Gastroesophageal sphincter (tissue), 4 donors: Measurements from ENCODE around the gene SLC2A1. TPM values are rescaled to one million over a fixed set of nuclear protein-coding genes. Genes with fewer than 3 reads are reported as not detected.

Source experiments
- ATAC-seq: fragments of 150-250 bp; one replicate; pipeline ENCODE4 v1.9.1; 2016; ENCODE audit warnings: mild to moderate bottlenecking, moderate library complexity
- H3K27ac ChIP-seq, 4 donors: fragments of 200-600 bp; sonication (generic) in 3 of 4; 1 replicate in 3 of 4; 2 replicates in 1 of 4; pipeline ENCODE4 v1.5.1; 2016 to 2019
- H3K27me3 ChIP-seq: fragments of 200-600 bp; sonication (generic); one replicate; pipeline ENCODE4 v1.5.1; 2019
- H3K36me3 ChIP-seq, 2 donors: fragments of 200-600 bp; sonication (generic); one replicate each; pipeline ENCODE4 v1.5.1; 2019; ENCODE audit warnings: control low read depth in 1 of 2
- H3K4me1 ChIP-seq, 3 donors: fragments of 200-600 bp; sonication (generic); 1 replicate in 2 of 3; 2 replicates in 1 of 3; pipeline ENCODE4 v1.5.1; 2016 to 2019; ENCODE audit warnings: control low read depth in 2 of 3
- H3K4me3 ChIP-seq, 2 donors: fragments of 200-600 bp; sonication (generic); one replicate each; pipeline ENCODE4 v1.5.1; 2019; ENCODE audit warnings: mild to moderate bottlenecking in 1 of 2, moderate library complexity in 1 of 2
- H3K9me3 ChIP-seq, 3 donors: fragments of 200-600 bp; sonication (generic); one replicate each; pipeline ENCODE4 v1.5.1; 2017 to 2019; ENCODE audit warnings: control low read depth in 2 of 3
- CTCF ChIP-seq, 4 experiments: fragments of 200-600 bp in 2 of 4; fragments of 450-650 bp in 2 of 4; sonication (generic) in 1 of 4; IDR thresholded peaks; one replicate each; pipeline ENCODE4 v1.5.1; 2017 to 2019; ENCODE audit warnings: antibody characterized with exemption in 4 of 4, mild to moderate bottlenecking in 2 of 4, moderate library complexity in 2 of 4
- EP300 ChIP-seq: sonication (generic); formaldehyde crosslinking; IDR thresholded peaks from one replicate; pipeline ENCODE4 v1.6.1; 2017; ENCODE audit warnings: antibody characterized with exemption, mild to moderate bottlenecking
- POLR2A ChIP-seq, 2 donors: fragments of 450-650 bp; IDR thresholded peaks; one replicate each; pipeline ENCODE4 v1.6.1; 2017; ENCODE audit warnings: antibody characterized with exemption in 2 of 2, mild to moderate bottlenecking in 2 of 2, moderate library complexity in 1 of 2
- POLR2AphosphoS5 ChIP-seq: sonication (generic); formaldehyde crosslinking; IDR thresholded peaks from one replicate; pipeline ENCODE4 v1.6.1; 2017; ENCODE audit warnings: antibody characterized with exemption
- WGBS, 2 donors: methylation state at CpG; one replicate each; pipeline ENCODE4 v1.1.5; 2018; ENCODE audit warnings: low coverage in 1 of 2; 5-methylcytosine and 5-hydroxymethylcytosine counted together
- total RNA-seq, 4 donors: library from RNA; depleted of rRNA; stranded (reverse); fragments of >200 nt; gene quantifications; one replicate each; pipeline ENCODE4 v1.1.0, GENCODE V29; 2016

The SLC2A1 gene
- total RNA-seq, 4 donors from 2014 or later = 23.5 to 106 (median 45.9) TPM

- no peak for ATAC-seq
- WGBS, 2 donors = 29% methylated on average over 1 of the region's 1 CpG; no CpG with 5 or more reads in 1 of the 2 donors
- H3K9me3 ChIP-seq = no peaks in the 10 kb centered on the region
- TF ChIP-seq POLR2A (IDR thresholded peaks at IDR 0.05) (no peak), EP300 (no peak), POLR2AphosphoS5 (no peak), CTCF (IDR thresholded peaks at IDR 0.05) (no peak)
- no peak overlapping the region for H3K27ac ChIP-seq
- no peaks in the 10 kb centered on the region for H3K4me1 ChIP-seq
- no peak overlapping the region for H3K4me3 ChIP-seq
- H3K36me3 ChIP-seq = no peaks in the 10 kb centered on the region
- peaks cover 24% of the 10 kb centered on the region for H3K27me3 ChIP-seq
Measured at GRCh38 chr1:43002766-43003165, 44.1 kb upstream of the SLC2A1 start.

GRCh38 chr1:43002116-43002515 is 43.4 kb upstream of the SLC2A1 start:
- H3K27me3 ChIP-seq = peaks cover 18% of the 10 kb centered on the region
- ATAC-seq = no peak
- H3K4me3 ChIP-seq = no peak overlapping the region
- H3K27ac ChIP-seq = no peak overlapping the region
- 72 to 88% methylated on average over 4 of the region's 4 CpGs for WGBS, 2 donors
- no peaks in the 10 kb centered on the region for H3K36me3 ChIP-seq
- no peaks in the 10 kb centered on the region for H3K4me1 ChIP-seq
- TF ChIP-seq EP300 = no peak
- TF ChIP-seq POLR2AphosphoS5 = no peak
- H3K9me3 ChIP-seq = no peaks in the 10 kb centered on the region

- Histone ChIP-seq H3K4me1 (no peaks in the 10 kb centered on the region), H3K9me3 (no peaks in the 10 kb centered on the region), H3K36me3 (no peaks in the 10 kb centered on the region), H3K4me3 (no peak overlapping the region), H3K27ac (no peak overlapping the region), H3K27me3 (peaks cover 11% of the 10 kb centered on the region)
- ATAC-seq = no peak
- TF ChIP-seq CTCF (IDR thresholded peaks at IDR 0.05) = no peak
- TF ChIP-seq EP300 = no peak
- TF ChIP-seq POLR2AphosphoS5 = no peak
Measured at GRCh38 chr1:43001434-43001833, 42.8 kb upstream of the SLC2A1 start.

GRCh38 chr1:43000271-43000670 is 41.6 kb upstream of the SLC2A1 start:
- no peak for ATAC-seq
- Histone ChIP-seq H3K27ac (no peak overlapping the region), H3K36me3 (no peaks in the 10 kb centered on the region), H3K4me1 (no peaks in the 10 kb centered on the region), H3K9me3 (no peaks in the 10 kb centered on the region), H3K27me3 (no peaks in the 10 kb centered on the region), H3K4me3 (no peak overlapping the region)
- WGBS, 2 donors = 60% methylated on average over 1 of the region's 1 CpG; no CpG with 5 or more reads in 1 of the 2 donors
- TF ChIP-seq CTCF (IDR thresholded peaks at IDR 0.05) (no peak), POLR2AphosphoS5 (no peak), EP300 (no peak), POLR2A (IDR thresholded peaks at IDR 0.05) (no peak)

- Histone ChIP-seq H3K27me3 (no peaks in the 10 kb centered on the region), H3K9me3 (no peaks in the 10 kb centered on the region), H3K4me1 (no peaks in the 10 kb centered on the region), H3K27ac (no peak overlapping the region), H3K36me3 (no peaks in the 10 kb centered on the region), H3K4me3 (no peak overlapping the region)
- ATAC-seq = no peak
- TF ChIP-seq POLR2A (IDR thresholded peaks at IDR 0.05) (no peak), POLR2AphosphoS5 (no peak), EP300 (no peak), CTCF (IDR thresholded peaks at IDR 0.05) (no peak)
Measured at GRCh38 chr1:42999308-42999707, 40.6 kb upstream of the SLC2A1 start.

- Histone ChIP-seq H3K4me3 (no peak overlapping the region), H3K9me3 (no peaks in the 10 kb centered on the region), H3K36me3 (no peaks in the 10 kb centered on the region), H3K27me3 (no peaks in the 10 kb centered on the region), H3K4me1 (no peaks in the 10 kb centered on the region), H3K27ac (no peak overlapping the region)
- ATAC-seq = no peak
- 71% methylated on average over 2 of the region's 2 CpGs; no CpG with 5 or more reads in 1 of the 2 donors for WGBS, 2 donors
- TF ChIP-seq EP300 (no peak), POLR2A (IDR thresholded peaks at IDR 0.05) (no peak), POLR2AphosphoS5 (no peak), CTCF (IDR thresholded peaks at IDR 0.05) (no peak)
Measured at GRCh38 chr1:42998386-42998785, 39.7 kb upstream of the SLC2A1 start.
